K562 (cell line): Measurements from ENCODE around the gene MACROD2. TPM values are rescaled to one million over a fixed set of nuclear protein-coding genes. Genes with fewer than 3 reads are reported as not detected.

ENCODE experiments used
- ATAC-seq: fragments of 200-7000 bp; cut with Tn5 transposase; 3 replicates; pipeline ENCODE4 v1.9.1; 2020; ENCODE audit warnings: moderate library complexity
- BruUV-seq: library from RNA; stranded (reverse); fragments of 400-500 nt; replicated peaks from 2 replicates; lab custom pipeline; 2021; lab: Mats Ljungman, UMichigan
- CTCF ChIA-PET: fragments of 300-600 bp; formaldehyde crosslinking; extraction: SDS; loops from one replicate; lab custom pipeline; 2021; ENCODE audit warnings: low intra/inter-chr PET ratio; lab: Yijun Ruan, JAX
- POLR2A ChIA-PET: fragments of 300-600, 350-650 bp; sonication (Branson Sonifier 250); formaldehyde crosslinking; extraction: SDS; loops from one replicate; lab custom pipeline; 2021; ENCODE audit warnings: antibody characterized with exemption, inconsistent platforms; lab: Yijun Ruan, JAX
- DNase-seq, 4 experiments: peaks; one replicate each; pipeline versions ENCODE4 v3.0.0 to v3.0.0-alpha.2; 2011 to 2018; ENCODE audit warnings: low spot score in 3 of 4, mixed read lengths in 3 of 4; ENCODE audit errors: extremely low read depth in 1 of 4
- FAIRE-seq: peaks from 2 replicates; lab custom pipeline; 2011; peaks lifted over from hg19 to GRCh38; lab: Jason Lieb, UNC
- H2AFZ ChIP-seq: 2 replicates; pipeline ENCODE4 v1.6.0; 2011; ENCODE audit warnings: low read depth, low read length, control low read depth, inconsistent platforms
- H3K27ac ChIP-seq: fragments of 200-600 bp; 3 replicates; pipeline ENCODE4 v1.8.0; 2011; ENCODE audit warnings: low read depth, mild to moderate bottlenecking, control low read depth, inconsistent platforms, low read length, moderate library complexity, mixed read lengths; ENCODE audit errors: extremely low read depth
- H3K27me3 ChIP-seq, 2 experiments: fragments of 300-600 bp in 1 of 2; 2 replicates in 1 of 2; 3 replicates in 1 of 2; pipeline versions ENCODE4 v1.6.0 to v1.8.0; 2011; ENCODE audit warnings: inconsistent platforms in 2 of 2, low read length in 2 of 2, mild to moderate bottlenecking in 1 of 2, mixed read lengths in 1 of 2, moderate library complexity in 1 of 2; ENCODE audit not compliant: control insufficient read depth in 2 of 2, insufficient read depth in 2 of 2
- H3K36me3 ChIP-seq: fragments of 300-600 bp; 3 replicates; pipeline ENCODE4 v1.8.0; 2011; ENCODE audit warnings: mild to moderate bottlenecking, low read length, inconsistent platforms; ENCODE audit not compliant: control insufficient read depth, insufficient read depth
- H3K4me1 ChIP-seq, 2 experiments: fragments of 200-600 bp in 1 of 2; replicated peaks in 1 of 2; 2 replicates in 1 of 2; 3 replicates in 1 of 2; pipeline versions ENCODE4 v1.5.1 to v1.8.0; 2011; ENCODE audit warnings: inconsistent platforms in 2 of 2, low read length in 2 of 2, mild to moderate bottlenecking in 1 of 2, mixed read lengths in 1 of 2, moderate library complexity in 1 of 2; ENCODE audit not compliant: control insufficient read depth in 2 of 2, insufficient read depth in 2 of 2
- H3K4me2 ChIP-seq: 2 replicates; pipeline ENCODE4 v1.6.1; 2011; ENCODE audit warnings: low read length, control low read depth, inconsistent platforms, mixed read lengths; ENCODE audit not compliant: insufficient read depth
- H3K4me3 ChIP-seq: fragments of 200-600 bp; sonication (generic), shearing (Covaris generic); 2 replicates; pipeline ENCODE4 v1.5.1; 2016; ENCODE audit warnings: control low read depth, inconsistent platforms
- H3K79me2 ChIP-seq: fragments of 200-600 bp; 3 replicates; pipeline ENCODE4 v1.8.0; 2011; ENCODE audit warnings: low read length, inconsistent platforms; ENCODE audit not compliant: control insufficient read depth, insufficient read depth
- H3K9ac ChIP-seq, 2 experiments: 2 replicates each; pipeline versions ENCODE4 v1.6.0 to v1.6.1; 2011; ENCODE audit warnings: low read depth in 2 of 2, low read length in 2 of 2, control low read depth in 1 of 2, inconsistent platforms in 1 of 2, mild to moderate bottlenecking in 1 of 2, mixed read lengths in 1 of 2; ENCODE audit not compliant: insufficient read depth in 1 of 2
- H3K9me1 ChIP-seq: one replicate; pipeline ENCODE4 v1.6.0; 2011; ENCODE audit warnings: inconsistent platforms, mild to moderate bottlenecking, low read length, moderate library complexity; ENCODE audit not compliant: control insufficient read depth, insufficient read depth
- H3K9me3 ChIP-seq: replicated peaks from 2 replicates; pipeline ENCODE4 v1.5.1; 2011; ENCODE audit warnings: low read depth, low read length, inconsistent platforms; ENCODE audit not compliant: control insufficient read depth, insufficient read depth
- H4K20me1 ChIP-seq: replicated peaks from 2 replicates; pipeline ENCODE4 v1.6.1; 2011; ENCODE audit warnings: low read length, inconsistent platforms, mixed read lengths; ENCODE audit not compliant: control insufficient read depth, insufficient read depth
- RAD21 ChIP-seq, 2 experiments: fragments of 250-450 bp in 1 of 2; fragments of 450-650 bp in 1 of 2; sonication (Bioruptor Pico) in 1 of 2; formaldehyde crosslinking in 1 of 2; IDR thresholded peaks in 1 of 2; conservative IDR thresholded peaks in 1 of 2; 2 replicates each; pipeline versions ENCODE4 v1.4.0 to v1.8.0; 2020 to 2022; ENCODE audit warnings: mild to moderate bottlenecking in 2 of 2, moderate library complexity in 1 of 2
- SMC3 ChIP-seq: conservative IDR thresholded peaks from 2 replicates; pipeline ENCODE4 v1.6.1; 2011; ENCODE audit warnings: low read depth, low read length, improper control_type of control experiment; ENCODE audit not compliant: insufficient read depth
- WGBS: fragments of 100-300 bp; shearing (Covaris generic); methylation state at CpG from one replicate; pipeline ENCODE4 v1.1.6; 2016; ENCODE audit warnings: low coverage, mixed read lengths; ENCODE audit not compliant: insufficient coverage; ENCODE audit errors: missing lambda C conversion rate; 5-methylcytosine and 5-hydroxymethylcytosine counted together
- in situ Hi-C: fragments of 300-500 bp; cut with MboI; formaldehyde crosslinking; loops from 4 replicates; pipeline ENCODE4 v1.15.0; 2018; ENCODE audit warnings: inconsistent platforms, mixed read lengths
- intact Hi-C: fragments of 100-400 bp; cut with micrococcal nuclease; formaldehyde crosslinking; loops from 2 replicates; pipeline ENCODE4 v1.14.2; 2022
- polyA plus RNA-seq, 8 experiments: library from polyadenylated mRNA; depleted of rRNA in 4 of 8; stranded (reverse) in 5 of 8; unstranded in 3 of 8; fragments of >200 nt; fragmentation: Nextera tagmentation in 2 of 8; fragmentation: Illumina TruSeq in 1 of 8; extraction: Ambion mirVana in 2 of 8; extraction: Trizol in 1 of 8; gene quantifications; 2 replicates each; pipeline versions ENCODE4 v1.2.1 to v1.2.3, GENCODE V29; 2011 to 2014; ENCODE audit warnings: inconsistent platforms in 1 of 8, missing spikeins in 1 of 8
- total RNA-seq, 7 experiments: library from RNA; depleted of rRNA in 6 of 7; stranded (reverse); fragments of >200 nt in 6 of 7; fragmentation: Illumina TruSeq in 2 of 7; extraction: Trizol in 2 of 7; gene quantifications; 2 replicates each; pipeline versions ENCODE4 v1.2.1 to v1.2.3, GENCODE V29; 2011 to 2021; ENCODE audit warnings: low replicate concordance in 1 of 7
- TF ChIP-seq, protein P1 (sequence below), 3 experiments: IDR thresholded peaks in 2 of 3; conservative IDR thresholded peaks in 1 of 3; 2 replicates each; pipeline ENCODE4 v1.5.1; 2011 to 2012; ENCODE audit warnings: low read length in 3 of 3, mild to moderate bottlenecking in 3 of 3, control low read depth in 2 of 3, improper control_type of control experiment in 1 of 3, inconsistent platforms in 1 of 3, low read depth in 1 of 3, mixed read lengths in 1 of 3, moderate library complexity in 1 of 3; ENCODE audit not compliant: insufficient read depth in 2 of 3
- TF ChIP-seq, protein P2 (sequence below), 2 experiments: fragments of 450-650 bp in 1 of 2; IDR thresholded peaks; 2 replicates each; pipeline ENCODE4 v1.6.1; 2011 to 2017; ENCODE audit warnings: low read depth in 2 of 2, antibody characterized with exemption in 1 of 2, borderline replicate concordance in 1 of 2, low read length in 1 of 2, mild to moderate bottlenecking in 1 of 2, mixed read lengths in 1 of 2; ENCODE audit not compliant: control insufficient read depth in 1 of 2

MACROD2 gene
- total and polyA plus RNA-seq, 9 of the 15 experiments (the other 6 are each of a cell fraction or from before 2014, with no cell fraction given): not detected

DNA sequence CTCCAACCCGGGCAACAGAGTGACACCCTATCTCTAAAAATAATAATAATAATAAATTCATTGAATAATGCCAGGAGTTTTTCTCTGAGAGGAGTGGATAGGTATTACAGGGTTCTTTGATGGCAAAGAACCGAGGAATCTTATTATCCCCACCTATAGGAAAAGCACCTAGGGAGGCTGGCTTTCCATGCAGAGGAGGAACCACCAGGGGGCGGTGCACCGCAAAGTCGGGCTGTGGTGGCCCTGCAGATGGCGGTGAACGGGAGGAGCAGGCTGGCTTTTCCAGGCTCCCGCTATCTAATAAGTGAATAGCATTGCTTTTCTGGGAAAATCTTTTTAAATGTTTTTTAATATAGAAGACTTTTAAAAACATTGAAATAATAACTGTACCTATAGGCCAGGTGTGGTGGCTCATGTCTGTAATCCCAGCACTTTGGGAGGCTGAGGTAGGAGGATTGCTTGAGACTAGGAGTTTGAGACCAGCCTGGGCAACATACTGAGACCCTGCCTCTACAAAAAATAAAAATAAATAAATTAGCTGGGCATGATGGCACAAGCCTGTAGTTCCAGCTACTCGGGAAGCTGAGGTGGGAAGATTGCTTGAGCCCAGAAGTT lies 1713.8 kb downstream of the MACROD2 start:
- CTCF ChIA-PET: no interaction called here
- ATAC-seq: peak; percentile 61; the same call in 2 of the 3 replicates
- no TSS peak for BruUV-seq

More for the DNA sequence above, 1713.8 kb downstream of the MACROD2 start:
- Histone ChIP-seq H3K9me1 (no peaks in the 10 kb centered on the region), H3K27ac (no peak overlapping the region), H4K20me1 (no peaks in the 10 kb centered on the region), H3K4me2 (no peak overlapping the region), H2AFZ (no peak overlapping the region), H3K27me3 (no peaks in the 10 kb centered on the region), H3K9me3 (no peaks in the 10 kb centered on the region), H3K9ac (no peak overlapping the region), H3K36me3 (no peaks in the 10 kb centered on the region), H3K4me1 (no peaks in the 10 kb centered on the region), H3K4me3 (no peak overlapping the region), H3K79me2 (no peaks in the 10 kb centered on the region)
- intact Hi-C loops: loop anchor here (5.0 kb wide), 1 partner anchor 768 kb away; no protein-coding TSS in a partner anchor
- in situ Hi-C loops: loop anchor here (25.0 kb wide), 1 partner anchor 1053 kb away; no protein-coding TSS in a partner anchor
- TF ChIP-seq, protein P1, sequence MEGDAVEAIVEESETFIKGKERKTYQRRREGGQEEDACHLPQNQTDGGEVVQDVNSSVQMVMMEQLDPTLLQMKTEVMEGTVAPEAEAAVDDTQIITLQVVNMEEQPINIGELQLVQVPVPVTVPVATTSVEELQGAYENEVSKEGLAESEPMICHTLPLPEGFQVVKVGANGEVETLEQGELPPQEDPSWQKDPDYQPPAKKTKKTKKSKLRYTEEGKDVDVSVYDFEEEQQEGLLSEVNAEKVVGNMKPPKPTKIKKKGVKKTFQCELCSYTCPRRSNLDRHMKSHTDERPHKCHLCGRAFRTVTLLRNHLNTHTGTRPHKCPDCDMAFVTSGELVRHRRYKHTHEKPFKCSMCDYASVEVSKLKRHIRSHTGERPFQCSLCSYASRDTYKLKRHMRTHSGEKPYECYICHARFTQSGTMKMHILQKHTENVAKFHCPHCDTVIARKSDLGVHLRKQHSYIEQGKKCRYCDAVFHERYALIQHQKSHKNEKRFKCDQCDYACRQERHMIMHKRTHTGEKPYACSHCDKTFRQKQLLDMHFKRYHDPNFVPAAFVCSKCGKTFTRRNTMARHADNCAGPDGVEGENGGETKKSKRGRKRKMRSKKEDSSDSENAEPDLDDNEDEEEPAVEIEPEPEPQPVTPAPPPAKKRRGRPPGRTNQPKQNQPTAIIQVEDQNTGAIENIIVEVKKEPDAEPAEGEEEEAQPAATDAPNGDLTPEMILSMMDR (IDR thresholded peaks at IDR 0.05 in 2 of 3, conservative IDR thresholded peaks at IDR 0.05 in 1 of 3; ENCODE audit: insufficient read depth in 2 of 3, low read depth in 1 of 3, low read length in 3 of 3): peak; percentile 47
- TF ChIP-seq, protein P2, sequence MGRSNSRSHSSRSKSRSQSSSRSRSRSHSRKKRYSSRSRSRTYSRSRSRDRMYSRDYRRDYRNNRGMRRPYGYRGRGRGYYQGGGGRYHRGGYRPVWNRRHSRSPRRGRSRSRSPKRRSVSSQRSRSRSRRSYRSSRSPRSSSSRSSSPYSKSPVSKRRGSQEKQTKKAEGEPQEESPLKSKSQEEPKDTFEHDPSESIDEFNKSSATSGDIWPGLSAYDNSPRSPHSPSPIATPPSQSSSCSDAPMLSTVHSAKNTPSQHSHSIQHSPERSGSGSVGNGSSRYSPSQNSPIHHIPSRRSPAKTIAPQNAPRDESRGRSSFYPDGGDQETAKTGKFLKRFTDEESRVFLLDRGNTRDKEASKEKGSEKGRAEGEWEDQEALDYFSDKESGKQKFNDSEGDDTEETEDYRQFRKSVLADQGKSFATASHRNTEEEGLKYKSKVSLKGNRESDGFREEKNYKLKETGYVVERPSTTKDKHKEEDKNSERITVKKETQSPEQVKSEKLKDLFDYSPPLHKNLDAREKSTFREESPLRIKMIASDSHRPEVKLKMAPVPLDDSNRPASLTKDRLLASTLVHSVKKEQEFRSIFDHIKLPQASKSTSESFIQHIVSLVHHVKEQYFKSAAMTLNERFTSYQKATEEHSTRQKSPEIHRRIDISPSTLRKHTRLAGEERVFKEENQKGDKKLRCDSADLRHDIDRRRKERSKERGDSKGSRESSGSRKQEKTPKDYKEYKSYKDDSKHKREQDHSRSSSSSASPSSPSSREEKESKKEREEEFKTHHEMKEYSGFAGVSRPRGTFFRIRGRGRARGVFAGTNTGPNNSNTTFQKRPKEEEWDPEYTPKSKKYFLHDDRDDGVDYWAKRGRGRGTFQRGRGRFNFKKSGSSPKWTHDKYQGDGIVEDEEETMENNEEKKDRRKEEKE (IDR thresholded peaks at IDR 0.05; ENCODE audit: borderline replicate concordance in 1 of 2, control insufficient read depth in 1 of 2, low read depth in 2 of 2, low read length in 1 of 2): no peak
- TF ChIP-seq SMC3 (0 out of 2 replicates have a peak, but pooled peaks have one; percentile 37), RAD21 (CRISPR knock-in tag; conservative IDR thresholded peaks at IDR 0.05 in 1 of 2, IDR thresholded peaks at IDR 0.05 in 1 of 2) (peak; percentile 49 to 56)
- DNase-seq (peak; percentile 26 to 39 (median 29)), FAIRE-seq (no peak)
- POLR2A ChIA-PET: no interaction called here
- WGBS: 2% methylated on average over 8 of the region's 9 CpGs
